Stimulated activated CD8-positive, alpha-beta memory T cell treated with anti-CD3 and anti-CD28 coated beads, Interleukin-4, amount 100 ng/mL, for 48 hours (primary cell): ENCODE results near the gene OSBPL6.

Experiments used
- DNase-seq: peaks from one replicate; pipeline ENCODE4 v3.0.0-alpha.2; 2020

The OSBPL6 gene

GRCh38 chr2:178277741-178278197 lies 83.5 kb downstream of the OSBPL6 start:
- DNase-seq, result no peak

- DNase-seq, result no peak
These were observed 84.8 kb downstream of the OSBPL6 start for GRCh38 chr2:178279142-178279541.

GRCh38 chr2:178279636-178280035 lies 85.3 kb downstream of the OSBPL6 start:
- DNase-seq, result no peak

- DNase-seq, result peak; percentile 41
These were observed 86.0 kb downstream of the OSBPL6 start for GRCh38 chr2:178280244-178280852.

GRCh38 chr2:178282075-178282815 lies 87.9 kb downstream of the OSBPL6 start:
- DNase-seq, result no peak

GRCh38 chr2:178283341-178283918 lies 89.1 kb downstream of the OSBPL6 start:
- no peak for DNase-seq

- no peak for DNase-seq
These were observed 90.4 kb downstream of the OSBPL6 start for GRCh38 chr2:178284613-178285286.

GRCh38 chr2:178285287-178285615 lies 90.9 kb downstream of the OSBPL6 start:
- DNase-seq, result no peak

- DNase-seq, result no peak
These were observed 92.3 kb downstream of the OSBPL6 start for GRCh38 chr2:178286636-178287035.

GRCh38 chr2:178287652-178288344 lies 93.5 kb downstream of the OSBPL6 start:
- no peak for DNase-seq

- DNase-seq, result no peak
These were observed 97.4 kb downstream of the OSBPL6 start for GRCh38 chr2:178291703-178292102.

- no peak for DNase-seq
These were observed 98.3 kb downstream of the OSBPL6 start for GRCh38 chr2:178292586-178292985.

- DNase-seq, result no peak
These were observed 100.8 kb downstream of the OSBPL6 start for GRCh38 chr2:178295115-178295514.

GRCh38 chr2:178295906-178296305 lies 101.6 kb downstream of the OSBPL6 start:
- no peak for DNase-seq

- DNase-seq, result no peak
These were observed 102.2 kb downstream of the OSBPL6 start for GRCh38 chr2:178296394-178297090.

- no peak for DNase-seq
These were observed 102.7 kb downstream of the OSBPL6 start for GRCh38 chr2:178297091-178297411.

- DNase-seq, result no peak
These were observed 104.5 kb downstream of the OSBPL6 start for GRCh38 chr2:178298785-178299212.

- DNase-seq, result no peak
These were observed 107.4 kb downstream of the OSBPL6 start for GRCh38 chr2:178301649-178302238.

- no peak for DNase-seq
These were observed 110.0 kb downstream of the OSBPL6 start for GRCh38 chr2:178304333-178304732.

- peak; percentile 49 for DNase-seq
These were observed 112.2 kb downstream of the OSBPL6 start for GRCh38 chr2:178306352-178307073.

- DNase-seq, result no peak
These were observed 113.3 kb downstream of the OSBPL6 start for GRCh38 chr2:178307650-178308049.
